Measurements from ENCODE around the gene GABBR2.

The GABBR2 gene

GRCh38 chr9:98416294-98417248, 292.2 kb downstream of the GABBR2 start:
- no peaks in the 10 kb centered on the region for H3K27me3 ChIP-seq (replicated peaks)
- TF ChIP-seq CTCF (IDR thresholded peaks at IDR 0.05; ENCODE audit: low read depth, low read length, missing control alignments): no peak
- DNase-seq: no peak
- no peaks in the 10 kb centered on the region for H3K36me3 ChIP-seq (replicated peaks)
- no peak overlapping the region for H3K27ac ChIP-seq
- no peak overlapping the region for H3K4me3 ChIP-seq (ENCODE audit: low read depth, low read length)
- in situ Hi-C loops (cut with HindIII; ENCODE audit: low pct_ligation_motif_present, low sequenced_read_pairs): no loop called here

- Histone ChIP-seq H3K27me3 (replicated peaks) (no peaks in the 10 kb centered on the region), H3K27ac (no peak overlapping the region), H3K4me3 (ENCODE audit: low read depth, low read length) (no peak overlapping the region), H3K36me3 (replicated peaks) (no peaks in the 10 kb centered on the region)
- DNase-seq: no peak
- in situ Hi-C loops (cut with HindIII; ENCODE audit: low pct_ligation_motif_present, low sequenced_read_pairs): no loop called here
- TF ChIP-seq CTCF (IDR thresholded peaks at IDR 0.05; ENCODE audit: low read depth, low read length, missing control alignments): no peak
These were observed 293.0 kb downstream of the GABBR2 start for GRCh38 chr9:98415782-98416181.

DNA sequence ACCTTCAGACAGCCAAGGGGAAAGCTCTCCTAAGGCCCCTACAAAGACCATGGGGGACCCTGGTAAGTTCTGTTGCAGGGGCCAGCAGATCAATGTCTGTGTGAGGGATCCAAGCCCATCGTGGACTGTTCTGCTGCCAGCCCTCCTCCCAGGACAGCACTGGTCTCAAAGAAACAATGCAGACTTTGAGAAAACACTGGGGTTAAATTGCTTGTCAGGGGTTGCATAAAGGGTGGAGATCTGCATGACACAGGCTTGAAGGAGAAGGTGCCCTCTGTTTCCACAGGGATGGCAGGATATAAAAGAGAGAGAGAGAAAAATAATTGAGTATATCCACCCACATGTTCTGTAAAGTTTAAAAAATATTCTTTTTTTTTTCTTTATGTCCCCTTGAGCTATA, 295.7 kb downstream of the GABBR2 start:
- TF ChIP-seq CTCF (IDR thresholded peaks at IDR 0.05; ENCODE audit: low read depth, low read length, missing control alignments): no peak

GRCh38 chr9:98412101-98412842, 296.5 kb downstream of the GABBR2 start:
- H3K27me3 ChIP-seq (replicated peaks): no peaks in the 10 kb centered on the region
- no peak overlapping the region for H3K4me3 ChIP-seq (ENCODE audit: low read depth, low read length)
- no peak for TF ChIP-seq CTCF (IDR thresholded peaks at IDR 0.05; ENCODE audit: low read depth, low read length, missing control alignments)
- no peak for DNase-seq
- H3K36me3 ChIP-seq (replicated peaks): no peaks in the 10 kb centered on the region
- no peak overlapping the region for H3K27ac ChIP-seq
- in situ Hi-C loops (cut with HindIII; ENCODE audit: low pct_ligation_motif_present, low sequenced_read_pairs): no loop called here

More for the DNA sequence above, 295.7 kb downstream of the GABBR2 start:
- Histone ChIP-seq H3K36me3 (replicated peaks) (no peaks in the 10 kb centered on the region), H3K27ac (no peak overlapping the region), H3K27me3 (replicated peaks) (no peaks in the 10 kb centered on the region), H3K4me3 (ENCODE audit: low read depth, low read length) (no peak overlapping the region)
- in situ Hi-C loops (cut with HindIII; ENCODE audit: low pct_ligation_motif_present, low sequenced_read_pairs): no loop called here
- no peak for DNase-seq

DNA sequence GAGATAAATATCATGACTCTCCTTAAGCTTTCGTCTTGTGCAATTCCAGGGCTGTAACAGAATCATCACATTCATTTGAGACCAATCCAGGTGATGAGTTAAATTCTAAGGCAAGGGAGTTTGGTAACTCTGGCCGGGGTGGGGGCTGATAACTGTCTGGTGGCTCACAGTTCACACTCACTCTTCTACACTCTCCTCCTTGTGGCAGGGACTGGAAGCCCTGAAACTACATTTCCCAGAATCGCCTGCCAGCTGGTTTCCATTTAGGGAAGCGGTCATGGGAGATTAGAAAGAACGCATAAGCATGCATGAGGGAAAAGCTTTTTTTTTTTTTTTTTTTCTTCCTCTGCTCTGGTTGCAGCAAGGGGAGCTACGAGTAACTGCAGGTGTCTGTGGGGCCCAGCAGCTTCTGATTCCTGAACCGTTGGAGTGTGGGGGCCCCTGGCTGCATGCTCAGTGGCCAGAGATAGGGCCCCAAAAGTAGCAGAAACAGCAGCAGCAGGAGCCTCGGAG, 298.5 kb downstream of the GABBR2 start:
- peak; percentile 69 for TF ChIP-seq CTCF (IDR thresholded peaks at IDR 0.05; ENCODE audit: low read depth, low read length, missing control alignments)
- in situ Hi-C loops (cut with HindIII; ENCODE audit: low pct_ligation_motif_present, low sequenced_read_pairs): no loop called here

More for the DNA sequence above, 298.5 kb downstream of the GABBR2 start:
- DNase-seq: peak; percentile 65
- H3K27me3 ChIP-seq (replicated peaks): no peaks in the 10 kb centered on the region
- H3K4me3 ChIP-seq (ENCODE audit: low read depth, low read length): no peak overlapping the region
- H3K27ac ChIP-seq: no peak overlapping the region
- H3K36me3 ChIP-seq (replicated peaks): no peaks in the 10 kb centered on the region

Data from brain microvascular endothelial cell (primary cell).